HCT116 (cell line): ENCODE data around the gene GABPB2. TPM values are rescaled to one million over a fixed set of nuclear protein-coding genes. Genes with fewer than 3 reads are reported as not detected.

Experiments used
- ATAC-seq: fragments of 200-7000 bp; cut with Tn5 transposase; 2 replicates; pipeline ENCODE4 v1.9.1; 2020; ENCODE audit warnings: mild to moderate bottlenecking, moderate library complexity
- BruUV-seq: library from RNA; stranded (reverse); fragments of 400-500 nt; replicated peaks from 2 replicates; lab custom pipeline; 2021; lab: Mats Ljungman, UMichigan
- CTCF ChIA-PET: fragments of 300-600 bp; sonication (Branson Sonifier 250); formaldehyde crosslinking; loops from one replicate; lab custom pipeline; 2021; ENCODE audit warnings: antibody characterized with exemption; lab: Charles Lee
- POLR2A ChIA-PET: fragments of 300-600, 350-600 bp; sonication (Branson Sonifier 250); formaldehyde crosslinking; loops from one replicate; lab custom pipeline; 2021; ENCODE audit warnings: antibody characterized with exemption; lab: Charles Lee
- RAD21 ChIA-PET, 2 experiments: fragments of 300-600 bp; sonication (Branson Sonifier 250); formaldehyde crosslinking; loops; one replicate each; lab custom pipeline; 2023; ENCODE audit warnings: low total read pairs in 2 of 2; ENCODE audit not compliant: uncharacterized antibody in 2 of 2, unreplicated experiment in 2 of 2, low non-redundant PET in 1 of 2; lab: Charles Lee
- DNase-seq: peaks from one replicate; pipeline ENCODE4 v3.0.0-alpha.2; 2010; ENCODE audit warnings: low read depth, low spot score
- H2AFZ ChIP-seq: fragments of 200-600 bp; shearing (Covaris generic), sonication (generic); 2 replicates; pipeline ENCODE4 v1.6.1; 2017; ENCODE audit warnings: low read depth, mixed run types, mixed read lengths, antibody characterized with exemption, low read length; ENCODE audit not compliant: poor library complexity, severe bottlenecking
- H3K27ac ChIP-seq: 2 replicates; pipeline ENCODE4 v1.5.1; 2012; ENCODE audit warnings: low read depth, low read length
- H3K27me3 ChIP-seq: fragments of 200-600 bp; sonication (generic); 2 replicates; pipeline ENCODE4 v1.6.1; 2016; ENCODE audit warnings: mixed run types, low read length, mixed read lengths; ENCODE audit not compliant: insufficient read depth
- H3K36me3 ChIP-seq, 2 experiments: fragments of 200-500 bp in 1 of 2; fragments of 200-600 bp in 1 of 2; sonication (Bioruptor generic) in 1 of 2; sonication (generic) in 1 of 2; 2 replicates each; pipeline versions ENCODE4 v1.5.1 to v1.6.1; 2014 to 2016; ENCODE audit warnings: low read length in 2 of 2, inconsistent platforms in 1 of 2, mixed read lengths in 1 of 2, mixed run types in 1 of 2; ENCODE audit not compliant: insufficient read depth in 2 of 2, control insufficient read depth in 1 of 2
- H3K4me1 ChIP-seq, 2 experiments: fragments of 200-600 bp in 1 of 2; sonication (generic) in 1 of 2; 2 replicates each; pipeline versions ENCODE4 v1.5.1 to v1.6.1; 2012 to 2017; ENCODE audit warnings: low read length in 2 of 2, inconsistent platforms in 1 of 2, mild to moderate bottlenecking in 1 of 2, mixed read lengths in 1 of 2, mixed run types in 1 of 2, moderate library complexity in 1 of 2; ENCODE audit not compliant: insufficient read depth in 2 of 2, control insufficient read depth in 1 of 2
- H3K4me2 ChIP-seq: fragments of 200-600 bp; sonication (generic); 2 replicates; pipeline ENCODE4 v1.6.1; 2017; ENCODE audit warnings: mixed run types, low read length, mixed read lengths
- H3K4me3 ChIP-seq, 2 experiments: fragments of 200-600 bp in 1 of 2; sonication (generic) in 1 of 2; replicated peaks in 1 of 2; 2 replicates each; pipeline ENCODE4 v1.5.1; 2011 to 2016; ENCODE audit warnings: low read length in 2 of 2, control low read depth in 1 of 2, low read depth in 1 of 2, mild to moderate bottlenecking in 1 of 2, mixed read lengths in 1 of 2, mixed run types in 1 of 2
- H3K79me2 ChIP-seq: fragments of 200-600 bp; sonication (generic); 2 replicates; pipeline ENCODE4 v1.6.1; 2017; ENCODE audit warnings: mild to moderate bottlenecking, mixed run types, low read length, moderate library complexity, mixed read lengths; ENCODE audit not compliant: insufficient read depth
- H3K9ac ChIP-seq: fragments of 200-600 bp; sonication (generic); 2 replicates; pipeline ENCODE4 v1.6.1; 2016; ENCODE audit warnings: low read length, mixed read lengths
- H3K9me2 ChIP-seq: fragments of 200-600 bp; sonication (generic), shearing (Covaris generic); 2 replicates; pipeline ENCODE4 v1.6.1; 2017; ENCODE audit warnings: mixed run types, mild to moderate bottlenecking, moderate library complexity; ENCODE audit not compliant: insufficient read depth
- H3K9me3 ChIP-seq, 2 experiments: fragments of 200-500 bp in 1 of 2; fragments of 200-600 bp in 1 of 2; sonication (Bioruptor generic) in 1 of 2; sonication (generic) in 1 of 2; 2 replicates each; pipeline ENCODE4 v1.6.1; 2014 to 2017; ENCODE audit warnings: low read length in 2 of 2, mixed read lengths in 2 of 2, inconsistent platforms in 1 of 2, low read depth in 1 of 2, mild to moderate bottlenecking in 1 of 2, mixed run types in 1 of 2, moderate library complexity in 1 of 2; ENCODE audit not compliant: control insufficient read depth in 1 of 2, insufficient read depth in 1 of 2
- H4K20me1 ChIP-seq: fragments of 200-600 bp; sonication (generic), shearing (Covaris generic); 2 replicates; pipeline ENCODE4 v1.6.1; 2017; ENCODE audit warnings: mixed run types, mild to moderate bottlenecking, moderate library complexity; ENCODE audit not compliant: insufficient read depth
- CBX3 ChIP-seq: IDR thresholded peaks from 2 replicates; pipeline ENCODE4 v1.6.1; 2012; ENCODE audit warnings: low read depth
- CEBPB ChIP-seq: IDR thresholded peaks from 2 replicates; pipeline ENCODE4 v1.6.1; 2012; ENCODE audit warnings: low read depth
- ELF1 ChIP-seq: IDR thresholded peaks from 2 replicates; pipeline ENCODE4 v1.6.1; 2012; ENCODE audit warnings: low read depth, borderline replicate concordance
- EZH2phosphoT487 ChIP-seq: fragments of 200-600 bp; IDR thresholded peaks from 2 replicates; pipeline ENCODE4 v1.6.1; 2018; ENCODE audit warnings: antibody characterized with exemption, borderline replicate concordance
- POLR2AphosphoS5 ChIP-seq: IDR thresholded peaks from 2 replicates; pipeline ENCODE4 v1.6.1; 2011; ENCODE audit warnings: mild to moderate bottlenecking, low read depth, low read length, moderate library complexity
- SIN3A ChIP-seq: IDR thresholded peaks from 2 replicates; pipeline ENCODE4 v1.6.1; 2012; ENCODE audit warnings: low read depth
- SP1 ChIP-seq: IDR thresholded peaks from 2 replicates; pipeline ENCODE4 v1.6.1; 2012; ENCODE audit warnings: low read depth
- SRF ChIP-seq: IDR thresholded peaks from 2 replicates; pipeline ENCODE4 v1.6.1; 2012; ENCODE audit warnings: low read depth
- TCF7L2 ChIP-seq: IDR thresholded peaks from 2 replicates; pipeline ENCODE4 v1.7.0; 2011; ENCODE audit warnings: borderline replicate concordance, inconsistent platforms; ENCODE audit not compliant: insufficient read depth, insufficient read length; ENCODE audit errors: extremely low read depth
- YY1 ChIP-seq: IDR thresholded peaks from 2 replicates; pipeline ENCODE4 v1.6.1; 2011; ENCODE audit warnings: low read length, low read depth, moderate library complexity, mild to moderate bottlenecking; ENCODE audit not compliant: insufficient replicate concordance; ENCODE audit errors: extremely low read depth
- ZBTB33 ChIP-seq: IDR thresholded peaks from 2 replicates; pipeline ENCODE4 v1.6.1; 2011; ENCODE audit warnings: mild to moderate bottlenecking, low read length, moderate library complexity; ENCODE audit not compliant: insufficient replicate concordance; ENCODE audit errors: extremely low read depth
- intact Hi-C: fragments of 100-400 bp; cut with micrococcal nuclease; formaldehyde crosslinking; loops from 2 replicates; pipeline ENCODE4 v1.10.0; 2022
- total RNA-seq: library from RNA; stranded (reverse); gene quantifications from one replicate; pipeline ENCODE4 v1.2.1, GENCODE V29; 2021; ENCODE audit not compliant: unreplicated experiment

The GABPB2 gene
- total RNA-seq, 1 experiment from 2014 or later, result 7.7 TPM

DNA sequence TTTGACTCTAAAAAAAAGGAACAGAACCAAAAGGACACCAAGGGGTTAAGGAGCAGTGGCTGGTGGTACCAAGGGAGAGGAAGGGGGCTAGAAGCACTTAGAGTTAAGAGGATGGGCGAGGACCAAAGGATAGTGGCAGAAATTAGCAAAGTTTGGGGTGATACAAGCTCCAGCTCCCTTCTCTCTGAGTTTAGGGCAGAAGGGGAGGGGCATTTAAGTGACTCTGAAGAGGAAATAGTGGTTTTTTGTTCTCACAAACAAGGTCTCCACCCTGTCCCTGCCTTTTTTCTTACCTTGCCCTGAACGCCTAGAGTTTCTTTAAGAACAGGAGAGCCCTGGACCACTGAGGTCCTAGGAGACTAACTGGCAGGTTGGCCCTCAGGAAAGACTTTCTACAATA is 14.4 kb upstream of the GABPB2 start:
- H3K4me2 ChIP-seq, result no peak overlapping the region
- ChIA-PET POLR2A (no interaction called here), RAD21 (no interaction called here), CTCF (no interaction called here)
- no peak overlapping the region for H2AFZ ChIP-seq
- ATAC-seq (no peak), DNase-seq (no peak)
- no peak overlapping the region for H3K27ac ChIP-seq
- intact Hi-C loops, result loop anchor here (5.0 kb wide), 1 partner anchor 34 kb away; no protein-coding TSS in a partner anchor
- no peaks in the 10 kb centered on the region; the same call in 1 of the 2 replicates for H4K20me1 ChIP-seq
- peaks cover 24 to 48% of the 10 kb centered on the region in 2 experiments for H3K36me3 ChIP-seq
- H3K27me3 ChIP-seq, result no peaks in the 10 kb centered on the region
- H3K4me1 ChIP-seq, result peaks cover 18 to 41% of the 10 kb centered on the region in 2 experiments
- H3K4me3 ChIP-seq, result no peak overlapping the region
- peaks cover 47% of the 10 kb centered on the region for H3K79me2 ChIP-seq
- no peaks in the 10 kb centered on the region for H3K9me2 ChIP-seq
- no peak overlapping the region for H3K9ac ChIP-seq
- H3K9me3 ChIP-seq, result no peaks in the 10 kb centered on the region
- BruUV-seq, result no TSS peak
- no peak for TF ChIP-seq POLR2AphosphoS5
- no peak for TF ChIP-seq ZBTB33
- no peak for TF ChIP-seq CBX3
- TF ChIP-seq SIN3A, result no peak
- no peak for TF ChIP-seq ELF1
- TF ChIP-seq YY1, result no peak
- TF ChIP-seq TCF7L2, result no peak
- no peak for TF ChIP-seq EZH2phosphoT487
- TF ChIP-seq SRF, result no peak
- TF ChIP-seq CEBPB, result no peak
- TF ChIP-seq SP1, result no peak
